Tongue (tissue), 2 donors: ENCODE measurements around the gene SHD. TPM values are rescaled to one million over a fixed set of nuclear protein-coding genes. Genes with fewer than 3 reads are reported as not detected.
"Not testable (repeated sequence)": the region's sequence is repeated elsewhere in the genome, so short reads cannot be mapped to it uniquely, and the experiment has no call there.

ENCODE experiments used
- DNase-seq: peaks from one replicate; pipeline ENCODE4 v3.0.0-alpha.2; 2015
- total RNA-seq: library from RNA; depleted of rRNA; stranded (reverse); fragments of >200 nt; gene quantifications from one replicate; pipeline ENCODE4 v1.2.3, GENCODE V29; 2014

The SHD gene
- total RNA-seq, 1 donor from 2014 or later = 18.1 TPM

GRCh38 chr19:4267101-4267900, 11.8 kb upstream of the SHD start:
- DNase-seq = peak; percentile 59

- no peak for DNase-seq
Observed at GRCh38 chr19:4267901-4268815, 10.9 kb upstream of the SHD start.

GRCh38 chr19:4268816-4269430, 10.1 kb upstream of the SHD start:
- DNase-seq = no peak

GRCh38 chr19:4272894-4273293, 6.2 kb upstream of the SHD start:
- no peak for DNase-seq

DNA sequence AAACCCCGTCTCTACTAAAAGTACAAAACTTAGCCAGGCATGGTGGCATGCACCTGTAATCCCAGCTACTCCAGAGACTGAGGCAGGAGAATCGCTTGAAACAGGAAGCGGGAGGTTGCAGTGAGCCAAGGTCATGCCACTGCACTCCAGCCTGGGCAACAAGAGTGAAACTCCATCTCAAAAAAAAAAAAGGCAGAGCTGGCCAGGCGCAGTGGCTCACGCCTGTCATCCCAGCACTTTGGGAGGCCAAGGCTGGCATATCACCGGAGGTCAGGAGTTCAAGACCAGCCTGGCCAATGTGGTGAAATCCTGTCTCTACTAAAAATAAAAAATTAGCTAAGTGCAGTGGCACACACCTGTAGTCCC, 4.8 kb upstream of the SHD start:
- DNase-seq = not testable (repeated sequence)

- DNase-seq = no peak
Observed at GRCh38 chr19:4277191-4277696, 1.8 kb upstream of the SHD start.

DNA sequence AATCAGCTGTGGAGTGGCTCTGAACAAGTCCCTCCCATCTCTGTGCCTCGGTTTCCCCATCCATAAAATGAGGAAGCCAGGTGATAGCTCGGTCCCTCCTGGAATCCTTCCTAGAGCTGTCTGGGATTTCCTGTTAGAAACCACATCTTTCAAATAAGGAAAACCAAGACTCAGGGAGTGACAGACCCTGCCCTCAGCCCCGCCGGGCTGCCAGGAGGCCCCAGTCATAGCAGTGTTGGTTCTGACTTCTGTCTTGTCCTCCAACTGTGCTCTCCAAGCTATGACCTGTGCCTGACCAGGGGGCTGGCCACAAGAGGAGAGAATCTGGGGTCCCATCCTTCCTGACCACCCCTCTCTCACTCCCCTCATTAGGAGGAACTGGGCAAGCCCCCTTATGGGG, 1.1 kb upstream of the SHD start:
- no peak for DNase-seq

DNA sequence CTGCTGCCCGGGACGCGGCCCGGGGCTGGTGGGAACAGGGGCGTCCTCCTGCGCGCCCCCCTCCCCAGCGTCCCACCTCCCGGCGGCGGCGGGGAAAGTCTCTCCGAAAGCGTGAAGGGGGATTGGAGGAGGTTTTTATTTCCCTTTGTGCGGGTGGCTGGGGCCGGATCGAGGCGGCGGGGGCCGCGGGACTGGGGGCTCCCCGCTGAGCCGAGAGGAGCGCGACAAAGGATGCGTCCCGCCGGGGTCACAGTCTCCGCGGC, 132 bp downstream of the SHD start:
- no peak for DNase-seq

DNA sequence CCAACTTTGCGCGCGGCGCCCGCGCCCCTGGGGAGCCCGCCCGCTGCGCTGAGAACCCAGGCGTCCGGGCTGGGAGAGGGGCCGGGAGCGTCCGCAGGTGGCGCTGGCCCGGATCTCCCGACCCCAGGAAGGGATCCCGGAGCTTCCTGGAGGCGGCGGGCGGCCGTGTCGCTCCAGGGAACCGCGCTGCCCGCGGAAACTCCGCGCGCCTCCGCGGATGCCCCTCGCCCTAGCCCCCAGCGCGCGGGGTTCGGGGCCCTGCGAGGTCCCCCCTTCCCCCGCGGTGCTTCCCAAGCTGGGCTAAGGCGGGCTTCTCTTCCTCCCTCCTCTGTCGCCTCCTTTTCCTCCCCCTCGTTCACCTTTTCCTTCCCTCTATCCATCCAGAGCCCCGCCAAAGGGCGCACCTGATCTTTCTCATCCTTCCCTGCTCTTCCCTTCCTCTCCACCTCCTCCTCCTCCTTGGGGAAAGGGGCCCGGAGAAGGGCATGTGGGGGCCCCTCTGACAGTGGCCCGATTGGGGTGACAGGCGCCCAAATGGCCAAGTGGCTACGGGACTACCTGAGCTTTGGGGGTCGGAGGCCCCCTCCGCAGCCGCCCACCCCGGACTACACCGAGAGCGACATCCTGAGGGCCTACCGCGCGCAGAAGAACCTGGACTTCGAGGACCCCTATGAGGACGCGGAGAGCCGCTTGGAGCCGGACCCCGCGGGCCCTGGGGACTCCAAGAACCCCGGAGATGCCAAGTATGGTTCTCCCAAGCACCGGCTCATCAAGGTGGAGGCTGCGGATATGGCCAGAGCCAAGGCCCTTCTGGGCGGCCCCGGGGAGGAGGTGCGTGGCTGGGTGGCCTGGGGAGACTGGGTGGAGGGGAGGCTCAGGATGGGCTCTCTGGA, 710 bp downstream of the SHD start:
- DNase-seq = no peak

DNA sequence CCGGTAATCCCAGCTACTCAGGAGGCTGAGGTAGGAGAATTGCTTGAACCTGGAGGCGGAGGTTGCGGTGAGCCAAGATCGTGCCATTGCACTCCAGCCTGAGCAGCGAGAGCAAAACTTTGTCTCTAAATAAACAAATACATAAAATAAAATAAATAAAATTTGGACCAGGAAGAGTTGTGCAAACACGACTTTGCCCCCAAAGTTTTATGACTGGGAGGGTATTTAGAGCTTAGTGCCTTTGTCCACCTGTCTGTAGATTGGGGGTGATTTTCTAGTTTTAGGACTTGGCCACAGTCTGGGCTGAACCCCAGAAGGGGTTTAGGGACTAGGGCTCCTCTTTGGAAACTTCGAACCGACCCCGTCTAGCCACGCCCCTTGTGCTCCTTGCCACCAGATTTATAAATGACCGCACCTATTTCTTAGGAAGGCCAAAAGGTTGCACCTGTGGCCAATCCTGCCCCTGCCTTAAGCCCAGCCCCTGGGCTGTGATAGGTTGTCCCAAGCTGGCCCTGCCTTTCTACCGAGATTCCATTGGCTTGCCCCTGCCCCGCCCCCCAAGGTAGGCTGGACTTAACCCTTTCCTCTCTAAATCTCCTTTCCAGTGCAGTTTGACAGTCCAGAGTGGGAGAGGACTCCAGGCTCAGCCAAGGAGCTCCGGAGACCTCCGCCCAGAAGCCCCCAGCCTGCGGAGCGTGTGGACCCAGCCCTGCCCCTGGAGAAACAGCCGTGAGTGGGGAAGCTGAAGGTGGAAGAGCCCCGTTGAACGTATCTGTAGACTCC, 5.3 kb downstream of the SHD start:
- DNase-seq = no peak

- DNase-seq = no peak
Observed at GRCh38 chr19:4284974-4285373, 5.9 kb downstream of the SHD start.

GRCh38 chr19:4286141-4286540, 7.1 kb downstream of the SHD start:
- not testable (repeated sequence) for DNase-seq

GRCh38 chr19:4288091-4288777, 9.2 kb downstream of the SHD start:
- DNase-seq = no peak

GRCh38 chr19:4291184-4291732, 12.2 kb downstream of the SHD start:
- no peak for DNase-seq

GRCh38 chr19:4292515-4292914, 13.4 kb downstream of the SHD start:
- no peak for DNase-seq

- DNase-seq = no peak
Observed at GRCh38 chr19:4294389-4294788, 15.3 kb downstream of the SHD start.

- peak; percentile 80 for DNase-seq
Observed at GRCh38 chr19:4295972-4296771, 17.1 kb downstream of the SHD start.

- no peak for DNase-seq
Observed at GRCh38 chr19:4297901-4298809, 19.1 kb downstream of the SHD start.
